ENCODE data around the gene MCTP1.

GRCh38 chr5:95332158-95332557 is 47.3 kb upstream of the MCTP1 start:
- TF ChIP-seq CTCF (IDR thresholded peaks at IDR 0.05) (no peak), ZMAT4 (CRISPR knock-in tag; IDR thresholded peaks at IDR 0.05) (no peak), CREB1 (CRISPR knock-in tag; IDR thresholded peaks at IDR 0.05) (no peak), ZNF423 (CRISPR knock-in tag; IDR thresholded peaks at IDR 0.05) (no peak), SMAD3 (CRISPR knock-in tag; IDR thresholded peaks at IDR 0.05; ENCODE audit: borderline replicate concordance) (no peak), ZNF138 (CRISPR knock-in tag; conservative IDR thresholded peaks at IDR 0.05) (no peak), OVOL2 (CRISPR knock-in tag; IDR thresholded peaks at IDR 0.05; ENCODE audit: borderline replicate concordance) (no peak)

Data from WTC11 (cell line).